Superior temporal gyrus (tissue), 1 donor: Measurements from ENCODE around the gene AOC1.
"Not testable (repeated sequence)": the region's sequence is repeated elsewhere in the genome, so short reads cannot be mapped to it uniquely, and the experiment has no call there.

ENCODE experiments used
- DNase-seq: peaks from one replicate; pipeline ENCODE4 v3.0.0-alpha.2; 2016; ENCODE audit errors: extremely low spot score

AOC1 gene, protein sequence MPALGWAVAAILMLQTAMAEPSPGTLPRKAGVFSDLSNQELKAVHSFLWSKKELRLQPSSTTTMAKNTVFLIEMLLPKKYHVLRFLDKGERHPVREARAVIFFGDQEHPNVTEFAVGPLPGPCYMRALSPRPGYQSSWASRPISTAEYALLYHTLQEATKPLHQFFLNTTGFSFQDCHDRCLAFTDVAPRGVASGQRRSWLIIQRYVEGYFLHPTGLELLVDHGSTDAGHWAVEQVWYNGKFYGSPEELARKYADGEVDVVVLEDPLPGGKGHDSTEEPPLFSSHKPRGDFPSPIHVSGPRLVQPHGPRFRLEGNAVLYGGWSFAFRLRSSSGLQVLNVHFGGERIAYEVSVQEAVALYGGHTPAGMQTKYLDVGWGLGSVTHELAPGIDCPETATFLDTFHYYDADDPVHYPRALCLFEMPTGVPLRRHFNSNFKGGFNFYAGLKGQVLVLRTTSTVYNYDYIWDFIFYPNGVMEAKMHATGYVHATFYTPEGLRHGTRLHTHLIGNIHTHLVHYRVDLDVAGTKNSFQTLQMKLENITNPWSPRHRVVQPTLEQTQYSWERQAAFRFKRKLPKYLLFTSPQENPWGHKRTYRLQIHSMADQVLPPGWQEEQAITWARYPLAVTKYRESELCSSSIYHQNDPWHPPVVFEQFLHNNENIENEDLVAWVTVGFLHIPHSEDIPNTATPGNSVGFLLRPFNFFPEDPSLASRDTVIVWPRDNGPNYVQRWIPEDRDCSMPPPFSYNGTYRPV

DNA sequence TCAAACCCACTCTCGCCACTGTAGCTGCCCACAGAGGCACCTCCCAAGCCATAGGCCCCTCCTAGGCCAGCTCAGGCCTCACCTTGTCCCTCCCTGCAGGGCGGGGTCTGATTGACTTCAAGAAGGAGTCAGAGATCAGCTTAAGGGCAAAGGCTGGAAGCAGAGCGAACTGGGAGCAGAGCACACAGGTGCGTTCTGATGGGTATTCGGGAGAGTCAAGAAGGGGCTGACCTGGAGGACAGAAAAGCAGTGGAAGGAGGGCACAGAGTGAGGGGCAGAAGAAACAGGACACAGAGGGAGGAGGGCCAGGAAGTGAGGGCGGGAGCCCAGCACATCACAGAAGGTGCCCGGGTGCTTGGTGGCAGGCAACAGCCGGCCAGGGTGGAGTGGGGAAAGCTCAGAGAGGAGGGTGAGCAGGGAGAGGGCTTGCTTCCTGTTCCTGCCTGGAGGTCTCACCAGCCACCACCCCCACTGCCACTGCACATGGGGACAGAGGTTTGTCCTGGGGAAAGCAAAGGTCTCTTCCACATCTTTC, at the start of gene AOC1:
Gene AOC1 (plus strand): TSS at position 147 of the 535 bp plus-strand sequence. CDS start 3,954 bp downstream, outside the sequence.
- DNase-seq, result no peak

DNA sequence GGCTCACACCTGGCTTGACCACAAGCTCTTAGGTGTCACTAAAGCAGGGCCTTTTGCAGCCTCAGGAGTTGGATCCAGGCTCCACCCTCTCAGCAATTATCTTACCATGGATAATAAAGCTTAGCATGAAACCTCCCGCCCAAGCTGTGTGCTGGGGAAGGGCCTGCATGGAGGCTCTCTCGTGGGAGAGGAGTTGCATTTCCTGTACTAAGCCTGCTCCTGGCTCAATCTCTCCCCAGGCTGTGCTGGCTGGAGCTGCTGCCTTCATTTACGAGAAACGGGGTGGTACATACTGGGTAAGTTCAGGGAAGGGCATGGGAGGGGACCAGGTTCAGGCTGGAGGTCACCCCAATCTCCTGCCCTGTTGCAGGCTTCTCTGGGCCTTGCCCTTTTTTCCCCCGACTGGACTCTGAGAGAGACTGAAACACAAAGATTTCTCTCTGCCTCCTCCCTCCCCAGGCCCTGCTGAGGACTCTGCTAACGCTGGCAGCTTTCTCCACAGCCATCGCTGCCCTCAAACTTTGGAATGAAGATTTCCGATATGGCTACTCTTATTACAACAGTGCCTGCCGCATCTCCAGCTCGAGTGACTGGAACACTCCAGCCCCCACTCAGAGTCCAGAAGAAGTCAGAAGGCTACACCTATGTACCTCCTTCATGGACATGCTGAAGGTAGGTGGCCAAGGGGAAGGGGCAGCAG, 49.0 kb upstream of the AOC1 start:
- no peak for DNase-seq

DNA sequence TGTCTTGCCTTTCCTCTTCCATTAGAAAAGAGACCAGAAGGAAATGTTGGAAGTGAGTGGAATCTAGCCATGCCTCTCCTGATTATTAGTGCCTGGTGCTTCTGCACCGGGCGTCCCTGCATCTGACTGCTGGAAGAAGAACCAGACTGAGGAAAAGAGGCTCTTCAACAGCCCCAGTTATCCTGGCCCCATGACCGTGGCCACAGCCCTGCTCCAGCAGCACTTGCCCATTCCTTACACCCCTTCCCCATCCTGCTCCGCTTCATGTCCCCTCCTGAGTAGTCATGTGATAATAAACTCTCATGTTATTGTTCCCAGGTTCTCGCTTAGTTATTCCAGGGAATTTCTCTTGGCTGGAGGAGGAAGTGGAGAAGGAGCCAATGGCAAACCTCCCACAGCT, 47.5 kb upstream of the AOC1 start:
- DNase-seq, result no peak

DNA sequence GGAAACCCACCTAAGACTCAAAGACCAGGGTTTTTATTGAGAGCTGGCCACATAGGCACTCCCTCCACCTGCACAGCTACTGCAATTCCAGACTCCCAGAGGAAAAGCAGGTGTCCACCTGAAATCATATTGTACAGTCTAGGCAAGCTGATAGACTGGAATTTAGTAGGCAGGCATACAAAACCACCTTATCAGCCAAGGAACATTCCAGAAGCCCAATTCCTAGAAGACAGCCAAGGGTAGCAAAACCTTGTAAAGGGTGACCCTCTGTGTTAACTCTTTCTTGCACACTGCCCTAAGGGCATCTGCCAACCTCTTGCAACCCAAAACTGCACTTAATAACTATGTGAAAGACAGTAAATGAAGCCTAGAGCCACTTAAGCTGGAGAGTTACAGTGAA, 46.5 kb upstream of the AOC1 start:
- no peak for DNase-seq

DNA sequence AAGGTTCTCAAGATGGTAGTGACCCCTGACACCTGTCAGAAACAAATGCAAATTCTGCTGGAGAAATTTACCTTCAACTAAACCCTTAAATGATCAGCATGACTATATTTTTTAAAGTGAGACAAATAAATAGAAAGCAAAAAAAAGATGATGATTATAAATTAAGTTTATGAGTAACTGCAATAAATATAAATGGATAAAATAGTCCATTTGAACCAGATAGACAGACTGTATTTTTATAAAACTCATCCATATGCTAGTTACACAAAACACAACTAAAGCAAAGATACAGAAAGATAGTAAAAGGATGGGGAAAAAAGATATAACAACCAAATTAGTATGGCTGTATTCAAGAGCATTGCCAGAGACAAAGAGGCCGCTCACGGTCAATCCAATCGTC, 45.9 kb upstream of the AOC1 start:
- DNase-seq, result no peak

DNA sequence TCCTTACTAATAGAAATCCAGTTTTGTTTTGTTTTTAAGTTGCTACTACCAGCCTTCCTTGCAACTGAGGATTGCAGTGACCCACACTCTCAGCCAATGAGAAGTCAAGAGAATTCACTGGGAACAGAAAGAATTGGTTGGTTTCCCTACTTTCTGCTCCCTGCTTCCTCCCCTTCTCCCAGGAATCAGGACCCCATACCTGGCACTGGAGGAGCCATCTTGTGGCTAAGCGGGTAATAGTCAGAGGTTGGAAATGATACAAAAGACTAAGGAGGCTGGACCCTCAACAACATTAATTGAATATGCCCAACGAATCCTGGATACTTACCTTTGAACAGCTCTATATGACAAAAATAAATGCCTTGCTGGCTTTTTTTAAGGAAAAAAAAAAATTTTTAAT, 45.5 kb upstream of the AOC1 start:
- no peak for DNase-seq

DNA sequence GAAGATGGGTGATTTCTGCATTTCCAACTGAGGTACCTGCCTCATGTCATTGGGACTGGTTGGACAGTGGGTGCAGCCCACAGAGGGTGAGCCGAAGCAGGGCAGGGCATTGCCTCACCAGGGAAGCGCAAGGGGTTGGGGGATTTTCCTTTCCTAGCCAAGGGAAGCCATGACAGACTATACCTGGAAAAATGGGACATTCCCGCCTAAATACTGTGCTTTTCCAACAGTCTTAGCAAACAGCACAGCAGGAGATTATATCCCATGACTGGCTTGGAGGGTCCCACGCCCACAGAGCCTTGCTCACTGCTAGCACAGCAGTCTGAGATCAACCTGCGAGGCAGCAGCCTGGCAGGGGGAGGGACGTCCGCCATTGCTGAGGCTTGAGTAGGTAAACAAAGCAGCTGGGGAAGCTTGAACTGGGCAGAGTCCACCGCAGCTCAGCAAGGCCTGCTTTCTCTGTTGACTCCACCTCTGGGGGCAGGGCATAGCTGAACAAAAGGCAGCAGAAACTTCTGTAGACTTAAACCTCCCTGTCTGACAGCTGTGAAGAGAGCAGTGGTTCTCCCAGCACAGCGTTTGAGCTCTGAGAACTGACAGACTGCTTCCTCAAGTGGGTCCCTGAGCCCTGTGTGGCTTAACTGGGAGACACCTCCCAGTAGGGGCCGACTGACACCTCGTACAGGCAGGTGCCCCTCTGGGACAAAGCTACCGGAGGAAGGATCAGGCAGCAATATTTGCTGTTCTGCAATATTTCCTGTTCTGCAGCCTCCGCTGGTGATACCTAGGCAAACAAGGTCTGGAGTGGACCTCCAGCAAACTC, 44.5 kb upstream of the AOC1 start:
- DNase-seq, result not testable (repeated sequence)

DNA sequence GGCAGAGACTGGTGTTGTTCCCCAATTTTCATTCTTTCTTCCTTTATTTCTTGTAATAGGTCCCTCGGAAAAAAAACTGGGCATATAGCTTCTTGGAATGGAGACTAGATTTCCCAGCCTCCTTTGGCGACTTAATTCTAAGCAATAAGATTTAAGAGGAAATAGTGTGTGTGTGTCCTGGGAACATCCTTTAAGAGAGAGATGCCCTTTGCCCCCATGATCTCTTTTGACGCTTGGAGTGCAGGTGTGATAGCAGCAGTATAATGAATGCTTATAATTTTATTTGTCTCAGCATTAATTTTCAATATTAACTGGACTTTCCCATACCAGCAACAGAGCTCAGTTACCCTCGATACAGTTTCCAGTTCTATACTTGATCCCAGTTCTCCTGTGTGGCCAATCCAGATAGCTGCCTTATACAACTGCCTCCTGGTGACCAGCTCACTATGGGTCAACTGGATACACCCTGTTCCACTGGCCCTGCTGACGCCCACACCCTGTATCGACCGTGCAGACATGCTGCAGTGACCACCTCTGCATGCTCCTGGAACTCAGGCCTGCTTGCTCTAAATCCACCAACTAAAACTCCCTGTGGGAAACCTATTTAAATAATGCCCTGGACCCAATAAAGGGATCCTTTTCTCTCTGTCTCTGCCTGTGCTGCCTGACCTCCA, 37.9 kb upstream of the AOC1 start:
- DNase-seq, result no peak

DNA sequence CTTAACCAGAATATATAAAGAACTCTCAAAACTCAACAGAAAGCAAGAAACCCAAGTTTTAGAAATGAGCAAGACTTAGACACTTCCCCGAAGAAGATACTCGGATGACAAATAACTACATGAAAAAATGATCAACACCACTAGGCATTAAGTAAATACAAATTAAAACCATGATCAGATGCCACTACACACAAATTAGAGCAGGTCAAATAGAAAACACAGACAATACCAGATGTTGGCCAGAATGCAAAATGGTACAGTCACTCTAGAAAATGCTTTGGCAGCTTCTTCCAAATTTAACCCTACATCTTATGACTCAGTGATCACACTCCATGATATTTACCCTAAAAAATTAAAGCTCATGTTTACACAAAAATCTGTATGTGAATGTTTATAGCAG, 33.3 kb upstream of the AOC1 start:
- no peak for DNase-seq

DNA sequence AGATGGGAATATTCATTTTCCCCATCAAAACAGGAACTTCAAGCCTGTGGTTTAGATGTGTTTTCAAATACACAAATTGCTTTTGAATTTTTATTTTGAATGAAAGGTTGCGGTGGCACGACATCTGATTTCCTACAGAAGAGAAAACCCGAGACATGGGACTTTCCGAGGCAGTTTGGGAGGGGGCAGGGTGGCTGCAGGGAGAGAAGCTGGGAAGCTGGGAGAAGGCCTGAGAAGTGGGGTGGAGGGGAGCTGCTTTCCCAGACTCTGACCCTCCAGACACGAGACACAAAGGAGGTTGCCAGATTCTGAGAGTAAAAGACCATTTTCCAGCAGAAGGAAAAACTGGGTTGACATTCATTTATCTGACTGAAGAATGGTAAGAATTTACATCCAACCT, 32.2 kb upstream of the AOC1 start:
- DNase-seq, result no peak

DNA sequence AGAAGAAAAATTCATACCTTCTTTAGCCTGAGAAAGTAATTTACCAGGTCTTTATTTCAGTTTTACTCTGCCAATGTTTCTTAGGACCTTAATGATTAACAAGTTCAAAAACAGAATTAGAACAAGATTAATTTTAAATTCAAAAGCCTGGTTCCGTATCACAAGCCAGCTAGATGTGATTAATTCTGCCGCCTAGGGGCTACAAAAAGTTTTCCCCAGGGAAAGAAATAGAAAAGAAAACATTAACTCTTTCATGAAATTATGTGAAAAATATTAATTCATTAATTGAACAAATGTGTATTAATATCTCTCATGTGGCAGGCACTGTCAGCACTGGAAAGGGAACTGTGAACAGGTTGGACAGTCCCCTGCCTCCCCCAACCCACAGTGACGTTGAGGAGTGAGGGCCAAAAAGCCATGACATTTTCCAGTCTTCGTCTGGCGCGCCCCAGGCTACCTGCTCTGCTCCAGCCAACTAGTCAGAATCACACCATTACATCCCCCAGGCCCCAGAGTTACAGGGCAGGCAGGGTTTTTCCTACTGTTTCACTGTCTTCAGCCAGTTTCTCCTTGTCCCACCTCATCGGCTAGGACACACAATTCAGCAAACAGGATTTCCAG, 31.6 kb upstream of the AOC1 start:
- DNase-seq, result no peak

DNA sequence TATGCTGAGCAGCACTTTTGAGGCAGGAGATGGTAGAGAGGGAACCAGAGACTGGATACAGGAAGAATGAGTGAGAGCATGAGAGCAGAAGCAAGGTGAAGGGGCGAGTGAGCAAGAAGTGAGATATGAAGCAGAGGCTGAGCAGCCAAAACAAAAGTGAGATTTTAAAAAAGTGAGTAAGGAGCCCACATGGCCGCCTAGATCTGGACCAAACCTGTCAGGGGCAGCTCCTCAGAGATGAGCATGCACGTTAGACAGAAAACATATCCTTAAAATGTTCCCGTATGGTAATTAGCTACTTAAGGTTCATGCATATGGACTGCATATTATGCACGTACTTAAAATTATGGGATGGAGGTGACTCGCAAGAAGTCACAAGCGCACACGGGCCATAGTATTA, 29.3 kb upstream of the AOC1 start:
- no peak for DNase-seq

DNA sequence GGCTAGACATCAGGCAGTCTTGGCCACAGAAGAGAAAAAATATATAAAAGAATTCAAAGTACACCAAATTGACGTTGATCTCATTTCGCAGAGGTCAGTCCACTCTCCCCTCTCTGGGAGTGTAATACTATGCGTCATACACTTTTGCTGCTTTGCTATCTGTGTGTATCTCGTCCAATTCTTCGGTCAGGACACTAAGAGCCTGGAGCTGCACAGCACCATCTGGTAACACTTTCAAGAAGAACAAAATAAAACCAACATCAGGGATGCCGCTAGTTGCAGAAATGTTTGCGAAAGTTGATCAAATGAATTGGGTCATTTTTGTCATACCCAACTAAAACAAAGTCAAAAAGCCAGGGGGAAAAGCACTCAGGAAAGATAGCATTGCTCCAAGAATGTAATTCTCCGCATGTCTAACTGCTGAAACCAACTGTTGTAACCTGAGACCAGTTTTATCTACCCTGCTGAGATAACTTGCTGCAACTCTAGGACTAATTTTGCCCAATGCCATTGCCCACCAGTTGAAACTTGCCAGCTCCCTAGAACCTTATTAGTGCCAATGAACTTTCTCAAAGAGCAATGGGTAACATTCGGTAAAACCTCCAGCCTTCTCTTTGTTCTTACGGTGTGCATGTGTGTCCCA, 28.7 kb upstream of the AOC1 start:
- no peak for DNase-seq

DNA sequence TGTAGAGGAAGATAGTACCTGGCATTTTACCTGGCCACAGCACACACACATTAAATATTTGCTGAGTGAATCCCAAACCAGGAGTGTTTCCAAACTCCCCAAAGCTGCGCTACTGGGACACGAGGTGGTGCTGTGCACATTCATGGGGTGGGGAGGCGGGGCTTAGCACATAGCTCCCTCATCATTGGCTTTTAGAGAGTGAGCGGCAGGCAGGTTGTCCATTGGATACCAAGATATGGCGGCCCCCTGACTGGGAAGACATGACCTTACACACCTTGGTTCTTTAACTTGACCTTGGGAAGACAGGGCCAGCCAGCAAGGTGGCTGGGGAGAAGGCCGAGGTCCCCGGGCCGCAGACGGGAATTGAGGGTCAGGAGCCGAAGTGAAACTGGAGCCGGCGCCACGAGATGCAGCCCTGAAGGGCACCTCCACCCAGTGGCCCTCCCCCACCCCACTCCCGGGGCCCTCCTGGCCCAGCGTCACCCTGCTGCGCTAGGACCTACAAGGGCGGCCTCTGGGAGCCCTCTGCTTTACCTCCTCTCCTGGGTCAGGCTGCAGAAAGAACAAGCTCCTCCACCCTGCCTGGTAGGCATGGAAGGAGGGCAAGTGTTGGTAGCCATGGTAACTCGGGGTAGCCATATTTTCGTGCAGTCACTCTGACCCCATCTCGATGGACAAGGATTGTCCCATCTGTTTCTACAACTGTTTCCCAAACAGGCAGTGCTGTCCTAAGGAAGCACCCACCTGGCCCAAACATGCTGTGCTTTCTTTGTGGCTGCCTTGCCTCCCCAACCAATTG, 27.7 kb upstream of the AOC1 start:
- DNase-seq, result no peak

DNA sequence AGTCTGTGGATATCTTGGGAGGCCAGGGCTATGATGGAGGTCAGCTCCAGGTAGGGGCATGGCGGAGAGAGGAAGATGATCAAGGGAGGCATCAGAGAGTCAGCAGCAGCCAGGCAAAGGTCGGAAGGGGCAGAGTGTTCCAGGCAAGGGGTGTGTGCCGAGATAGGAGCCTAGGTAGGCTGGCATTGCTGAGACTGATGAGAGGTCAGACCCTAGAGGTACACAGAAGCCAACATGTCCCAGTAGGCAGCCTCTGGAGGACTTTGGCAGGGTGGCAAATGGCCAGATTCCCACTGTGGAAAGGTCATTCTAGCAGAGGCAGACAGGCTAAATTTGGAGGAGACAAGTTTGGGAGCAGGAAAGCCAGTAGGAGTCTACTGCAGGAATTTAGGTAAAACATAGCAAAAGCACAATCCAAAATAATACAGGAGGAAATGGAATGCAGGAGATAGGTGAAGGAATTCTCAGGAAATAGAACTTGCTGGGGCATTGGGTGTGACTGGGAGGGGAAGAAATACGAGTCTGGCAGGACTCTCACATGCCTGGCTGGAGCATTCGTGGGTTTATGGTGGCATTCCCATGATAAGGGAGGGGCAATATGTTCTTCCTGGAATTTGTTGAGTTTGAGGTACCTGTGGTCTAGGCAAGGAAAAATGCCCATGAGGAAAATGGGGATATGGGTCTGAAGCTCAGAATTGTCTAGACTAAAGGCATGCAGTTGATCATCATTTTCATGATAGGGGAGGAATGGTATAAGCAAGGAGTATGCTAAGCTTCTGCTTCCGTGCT, 26.1 kb upstream of the AOC1 start:
- DNase-seq, result no peak

DNA sequence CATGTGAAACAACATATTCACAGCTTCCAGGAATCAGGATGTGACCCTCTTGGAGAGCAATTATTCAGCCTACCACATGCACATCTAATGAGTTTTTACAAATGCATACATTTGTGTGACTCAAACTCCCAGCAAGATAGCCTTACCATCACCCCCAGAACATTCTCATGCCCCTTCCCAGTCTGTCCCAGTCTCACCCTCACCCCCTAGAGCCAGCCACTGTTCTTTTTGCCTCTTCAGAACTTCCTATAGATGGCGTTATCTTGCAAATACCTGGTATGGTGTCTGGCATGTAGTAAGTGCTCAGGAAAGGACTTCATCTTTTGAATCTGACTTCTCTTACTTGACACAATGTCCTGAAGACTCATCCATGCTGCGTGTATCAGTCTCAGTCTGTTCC, 23.9 kb upstream of the AOC1 start:
- DNase-seq, result no peak

DNA sequence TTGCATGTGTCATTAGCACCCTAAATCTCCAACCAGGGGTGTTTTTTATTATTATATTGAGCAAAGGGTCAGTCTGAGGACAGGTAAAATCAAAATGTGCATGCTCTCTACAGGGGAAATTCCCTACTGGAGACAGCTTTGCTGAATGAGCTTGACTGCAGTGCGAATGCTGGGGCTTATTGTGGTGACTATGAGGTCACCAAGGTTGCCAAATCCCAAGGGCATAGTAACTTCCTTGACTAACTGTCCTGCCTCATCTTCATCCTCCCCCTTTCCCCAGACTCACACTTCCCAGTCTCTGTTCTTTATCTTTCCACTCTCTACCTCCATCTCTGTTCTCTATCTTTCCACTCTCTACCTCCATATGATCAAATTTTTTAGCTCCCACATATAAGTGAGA, 22.9 kb upstream of the AOC1 start:
- DNase-seq, result no peak

DNA sequence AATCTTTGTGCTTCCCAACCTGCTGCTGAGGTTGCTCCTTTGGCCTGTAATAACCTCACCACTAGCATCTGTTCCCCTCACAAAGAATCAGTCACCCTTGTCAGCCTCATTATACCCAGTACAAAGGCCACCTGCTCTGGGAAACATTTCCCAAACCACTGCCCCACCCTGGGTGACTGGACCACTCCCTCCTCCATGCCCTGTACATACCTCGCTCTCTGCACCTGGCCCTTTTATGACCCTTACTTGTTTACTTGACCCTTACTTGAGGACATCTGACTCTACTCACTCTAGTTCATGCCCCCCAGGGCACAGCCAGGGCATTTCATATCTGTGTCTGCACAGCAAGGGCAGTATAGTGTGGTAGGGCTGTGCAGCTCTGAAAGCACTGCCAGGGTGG, 21.4 kb upstream of the AOC1 start:
- DNase-seq, result no peak
